GM18907 (cell line): ENCODE data around the gene ALKAL2.
"Not testable (repeated sequence)": the region's sequence is repeated elsewhere in the genome, so short reads cannot be mapped to it uniquely, and the experiment has no call there.

Source experiments
- ATAC-seq: cut with Tn5 transposase; IDR thresholded peaks from one replicate; pipeline ENCODE4 v1.9.1; 2021; ENCODE audit warnings: mild to moderate bottlenecking, moderate library complexity; ENCODE audit not compliant: unreplicated experiment

Gene ALKAL2

GRCh38 chr2:287911-288757 lies at the start of gene ALKAL2:
ALKAL2 (minus strand) TSS chr2:288091; CDS start chr2:287835, 256 bp downstream.
- no peak for ATAC-seq

- ATAC-seq: not testable (repeated sequence)
Observed at GRCh38 chr2:336949-337348, 49.1 kb upstream of the ALKAL2 start.

- ATAC-seq: no peak
Observed at GRCh38 chr2:336360-336759, 48.5 kb upstream of the ALKAL2 start.

GRCh38 chr2:332592-332991 lies 44.7 kb upstream of the ALKAL2 start:
- no peak for ATAC-seq

- no peak for ATAC-seq
Observed at GRCh38 chr2:328761-329160, 40.9 kb upstream of the ALKAL2 start.

GRCh38 chr2:323035-323434 lies 35.1 kb upstream of the ALKAL2 start:
- ATAC-seq: no peak

GRCh38 chr2:322326-322725 lies 34.4 kb upstream of the ALKAL2 start:
- no peak for ATAC-seq

- no peak for ATAC-seq
Observed at GRCh38 chr2:320561-320960, 32.7 kb upstream of the ALKAL2 start.

GRCh38 chr2:319059-319600 lies 31.2 kb upstream of the ALKAL2 start:
- no peak for ATAC-seq

GRCh38 chr2:317501-318424 lies 29.9 kb upstream of the ALKAL2 start:
- ATAC-seq: no peak

- no peak for ATAC-seq
Observed at GRCh38 chr2:316381-316780, 28.5 kb upstream of the ALKAL2 start.

- not testable (repeated sequence) for ATAC-seq
Observed at GRCh38 chr2:315925-316324, 28.0 kb upstream of the ALKAL2 start.

- no peak for ATAC-seq
Observed at GRCh38 chr2:314561-315336, 26.9 kb upstream of the ALKAL2 start.

GRCh38 chr2:313991-314390 lies 26.1 kb upstream of the ALKAL2 start:
- no peak for ATAC-seq

GRCh38 chr2:310994-311393 lies 23.1 kb upstream of the ALKAL2 start:
- ATAC-seq: no peak

- ATAC-seq: no peak
Observed at GRCh38 chr2:309954-310510, 22.1 kb upstream of the ALKAL2 start.

- no peak for ATAC-seq
Observed at GRCh38 chr2:309148-309953, 21.5 kb upstream of the ALKAL2 start.

- no peak for ATAC-seq
Observed at GRCh38 chr2:305366-305765, 17.5 kb upstream of the ALKAL2 start.

GRCh38 chr2:296354-296753 lies 8.5 kb upstream of the ALKAL2 start:
- no peak for ATAC-seq

- no peak for ATAC-seq
Observed at GRCh38 chr2:295090-295489, 7.2 kb upstream of the ALKAL2 start.
